HL-60/S4 treated with retinoic acid at 250 ng/mL for 4 days and 3 days (cell line): ENCODE data around the gene SCAMP4.

Source experiments
- in situ Hi-C: fragments of 300-500 bp; cut with MboI; formaldehyde crosslinking; loops from 2 replicates; pipeline ENCODE4 v1.7.0; 2022; ENCODE audit warnings: low sequenced_read_pairs

The SCAMP4 gene

GRCh38 chr19:1955171-1956121 is 50.2 kb downstream of the SCAMP4 start:
- in situ Hi-C loops, result no loop called here

GRCh38 chr19:1956122-1956494 is 50.9 kb downstream of the SCAMP4 start:
- in situ Hi-C loops, result no loop called here

GRCh38 chr19:1956868-1957492 is 51.8 kb downstream of the SCAMP4 start:
- in situ Hi-C loops, result no loop called here

- in situ Hi-C loops, result no loop called here
These were observed 52.5 kb downstream of the SCAMP4 start for GRCh38 chr19:1957562-1958248.

- in situ Hi-C loops, result no loop called here
These were observed 54.9 kb downstream of the SCAMP4 start for GRCh38 chr19:1959928-1960589.

- in situ Hi-C loops, result no loop called here
These were observed 56.0 kb downstream of the SCAMP4 start for GRCh38 chr19:1961000-1961883.

GRCh38 chr19:1962674-1963073 is 57.5 kb downstream of the SCAMP4 start:
- in situ Hi-C loops, result no loop called here

GRCh38 chr19:1967087-1967608 is 61.9 kb downstream of the SCAMP4 start:
- in situ Hi-C loops, result no loop called here

- in situ Hi-C loops, result no loop called here
These were observed 63.3 kb downstream of the SCAMP4 start for GRCh38 chr19:1968279-1969175.

GRCh38 chr19:1969176-1970002 is 64.2 kb downstream of the SCAMP4 start:
- in situ Hi-C loops, result no loop called here

- in situ Hi-C loops, result no loop called here
These were observed 65.0 kb downstream of the SCAMP4 start for GRCh38 chr19:1970003-1970805.

GRCh38 chr19:1970806-1971502 is 65.8 kb downstream of the SCAMP4 start:
- in situ Hi-C loops, result no loop called here

GRCh38 chr19:1974381-1975161 is 69.4 kb downstream of the SCAMP4 start:
- in situ Hi-C loops, result no loop called here

GRCh38 chr19:1975162-1975480 is 69.9 kb downstream of the SCAMP4 start:
- in situ Hi-C loops, result no loop called here
